GM12891 (cell line): ENCODE results near the gene TTC39C.

ENCODE experiments used
- PAX5 ChIP-seq: IDR thresholded peaks from 2 replicates; pipeline ENCODE4 v1.6.1; 2011; ENCODE audit warnings: low read length, moderate library complexity, mild to moderate bottlenecking; ENCODE audit not compliant: insufficient read depth, severe bottlenecking
- POLR2A ChIP-seq: IDR thresholded peaks from 2 replicates; pipeline ENCODE4 v1.6.1; 2011; ENCODE audit warnings: low read depth, low read length, control low read depth
- POLR2AphosphoS5 ChIP-seq: IDR thresholded peaks from 2 replicates; pipeline ENCODE4 v1.6.1; 2011; ENCODE audit warnings: low read depth, low read length, control low read depth
- TAF1 ChIP-seq: IDR thresholded peaks from 2 replicates; pipeline ENCODE4 v1.6.1; 2011; ENCODE audit warnings: low read depth, low read length, control low read depth

- TF ChIP-seq POLR2A (no peak), POLR2AphosphoS5 (no peak), PAX5 (no peak), TAF1 (no peak)
These were observed 71.5 kb downstream of the TTC39C start for GRCh38 chr18:24086082-24086481.
